Kidney (tissue), 14 donors: ENCODE data around the gene STXBP6. TPM values are rescaled to one million over a fixed set of nuclear protein-coding genes. Genes with fewer than 3 reads are reported as not detected.

Experiments used
- DNase-seq, 5 donors: peaks; one replicate each; pipeline ENCODE4 v3.0.0-alpha.2; 2013 to 2020
- FAIRE-seq: peaks from 2 replicates; lab custom pipeline; 2012; peaks lifted over from hg19 to GRCh38; lab: Jason Lieb, UNC
- H3K27ac ChIP-seq, 2 donors: one replicate each; pipeline ENCODE4 v1.7.0; 2013; ENCODE audit warnings: low read depth in 2 of 2, low read length in 2 of 2, inconsistent platforms in 1 of 2
- H3K27me3 ChIP-seq: one replicate; pipeline ENCODE4 v1.7.1; 2013; ENCODE audit warnings: low read length, inconsistent platforms; ENCODE audit not compliant: control insufficient read depth, insufficient read depth
- H3K36me3 ChIP-seq, 3 donors: one replicate each; pipeline versions ENCODE4 v1.7.0 to v1.7.1; 2013; ENCODE audit warnings: low read length in 3 of 3, control low read depth in 1 of 3, inconsistent platforms in 1 of 3; ENCODE audit not compliant: insufficient read depth in 3 of 3, control insufficient read depth in 2 of 3
- H3K4me1 ChIP-seq, 3 donors: one replicate each; pipeline versions ENCODE4 v1.7.0 to v1.7.1; 2013; ENCODE audit warnings: low read length in 3 of 3, inconsistent platforms in 1 of 3, low read depth in 1 of 3; ENCODE audit not compliant: control insufficient read depth in 2 of 3, insufficient read depth in 2 of 3
- H3K4me3 ChIP-seq, 3 donors: one replicate each; pipeline versions ENCODE4 v1.7.0 to v1.8.1; 2013; ENCODE audit warnings: low read length in 3 of 3, control low read depth in 1 of 3, inconsistent platforms in 1 of 3
- H3K9ac ChIP-seq, 3 donors: one replicate each; pipeline versions ENCODE4 v1.7.0 to v1.7.1; 2013; ENCODE audit warnings: low read length in 3 of 3, control low read depth in 1 of 3, inconsistent platforms in 1 of 3
- H3K9me3 ChIP-seq, 3 donors: one replicate each; pipeline versions ENCODE4 v1.7.0 to v1.7.1; 2013; ENCODE audit warnings: low read length in 3 of 3, control low read depth in 1 of 3, inconsistent platforms in 1 of 3; ENCODE audit not compliant: control insufficient read depth in 2 of 3, insufficient read depth in 1 of 3
- CTCF ChIP-seq: IDR thresholded peaks from 3 replicates; pipeline ENCODE4 v1.5.1; 2012; ENCODE audit warnings: mild to moderate bottlenecking, moderate library complexity, borderline replicate concordance; ENCODE audit not compliant: insufficient read depth; ENCODE audit errors: extremely low read depth
- intact Hi-C: fragments of 100-400 bp; cut with DNase I; formaldehyde crosslinking; loops from one replicate; pipeline ENCODE4 v1.11.1; 2022
- polyA plus RNA-seq: library from polyadenylated mRNA; stranded (reverse); fragments of 350-450 nt; fragmentation: Illumina TruSeq; extraction: RNeasy Lipid Tissue Mini Kit (QIAGEN cat#74804); gene quantifications from one replicate; pipeline ENCODE4 v1.2.3, GENCODE V29; 2014; ENCODE audit warnings: low read depth, low replicate concordance; ENCODE audit not compliant: insufficient read depth
- total RNA-seq: library from RNA; stranded (reverse); fragmentation: NEBNext Ultra II Directional; extraction: Animal tissue kit (Norgen Biotek cat#: 25700); gene quantifications from one replicate; pipeline ENCODE4 v1.2.1, GENCODE V29; 2021
- donor health status: control.
- donor health status: control.
- donor health status: control.
- donor health status: control.
- donor health status: control.
- donor health status: DM: yes; HTN: yes; CAD: no.
- donor health status: Normal renal cell carcinoma (clear cell type).

Gene STXBP6
- total and polyA plus RNA-seq, 2 donors from 2014 or later = 2.8 to 3.9 TPM

GRCh38 chr14:24924544-24924943, 125.4 kb downstream of the STXBP6 start:
- intact Hi-C loops = no loop called here
- no peak for FAIRE-seq

DNA sequence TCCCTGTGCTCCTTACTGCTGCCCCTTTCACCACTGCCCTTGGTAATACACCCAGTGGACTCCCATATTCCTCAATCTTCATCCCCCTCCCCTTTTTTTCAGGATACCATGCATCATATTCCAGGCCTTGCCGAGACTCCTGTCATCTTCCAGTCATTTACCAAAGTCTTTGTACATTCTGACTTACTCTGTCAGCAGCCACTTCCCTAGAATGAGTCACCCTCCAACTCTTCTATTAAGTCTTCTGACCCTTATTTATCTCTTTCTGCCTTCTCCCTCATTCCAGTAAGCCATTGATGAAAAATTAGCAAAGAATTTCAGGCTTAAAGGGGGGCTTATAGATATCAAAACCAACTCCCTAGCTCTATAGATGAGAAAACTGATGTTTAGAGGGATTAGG, 128.0 kb downstream of the STXBP6 start:
- H3K4me3 ChIP-seq = no peak overlapping the region
- no peak for DNase-seq
- no peak overlapping the region for H3K27ac ChIP-seq
- no peaks in the 10 kb centered on the region for H3K9me3 ChIP-seq
- TF ChIP-seq CTCF = no peak
- no peak overlapping the region for H3K9ac ChIP-seq
- no peaks in the 10 kb centered on the region for H3K36me3 ChIP-seq
- no peaks in the 10 kb centered on the region for H3K4me1 ChIP-seq
- intact Hi-C loops = no loop called here
- no peak for FAIRE-seq
- no peaks in the 10 kb centered on the region for H3K27me3 ChIP-seq

More at GRCh38 chr14:24924544-24924943, 125.4 kb downstream of the STXBP6 start:
- DNase-seq = no peak
- Histone ChIP-seq H3K9ac (no peak overlapping the region), H3K4me3 (no peak overlapping the region), H3K4me1 (no peaks in the 10 kb centered on the region), H3K27me3 (no peaks in the 10 kb centered on the region), H3K36me3 (no peaks in the 10 kb centered on the region), H3K27ac (no peak overlapping the region), H3K9me3 (no peaks in the 10 kb centered on the region)
- TF ChIP-seq CTCF = no peak

DNA sequence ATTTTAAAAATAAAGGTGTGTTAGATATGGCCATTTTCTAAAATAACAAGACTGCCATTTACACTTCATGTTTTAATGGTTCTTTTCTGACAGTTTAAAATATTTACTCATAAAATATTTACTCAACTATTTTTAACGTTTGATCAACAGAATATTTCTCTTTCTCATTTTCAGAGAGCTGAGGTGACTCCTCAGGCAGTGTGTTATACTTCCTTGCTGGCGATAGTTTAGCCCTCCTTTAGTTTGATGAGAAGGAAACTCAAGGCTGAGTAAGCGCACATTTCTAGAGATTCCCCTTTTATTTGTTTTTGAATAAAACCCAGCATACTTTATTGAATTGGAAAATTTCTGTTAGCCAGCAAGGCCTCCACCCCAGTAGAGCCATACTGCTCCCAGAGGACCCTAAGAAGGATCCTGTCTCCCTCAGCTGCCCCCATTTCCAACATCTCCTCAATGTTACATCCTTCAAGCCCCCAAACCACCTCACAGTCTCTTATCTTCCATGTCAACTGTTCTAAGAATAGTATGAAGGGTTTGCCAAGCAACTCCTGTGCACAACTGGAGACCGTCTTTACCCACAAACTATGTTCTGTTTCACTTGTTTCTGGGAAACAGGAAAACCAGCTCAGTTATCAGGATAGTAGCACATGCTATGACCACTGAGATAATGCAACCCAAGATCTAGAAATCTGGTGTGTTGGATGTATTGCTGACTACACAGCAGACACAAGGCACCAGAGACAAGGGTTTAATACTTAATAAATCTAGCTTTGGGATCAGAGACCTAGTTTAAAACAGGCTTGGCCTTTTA, 129.5 kb downstream of the STXBP6 start:
- H3K4me3 ChIP-seq = no peak overlapping the region
- no peak overlapping the region for H3K27ac ChIP-seq
- no peak overlapping the region for H3K9ac ChIP-seq
- no peak for TF ChIP-seq CTCF
- H3K36me3 ChIP-seq = no peaks in the 10 kb centered on the region
- no peaks in the 10 kb centered on the region for H3K9me3 ChIP-seq
- no peaks in the 10 kb centered on the region for H3K4me1 ChIP-seq
- FAIRE-seq = no peak
- intact Hi-C loops = no loop called here
- no peak for DNase-seq
- H3K27me3 ChIP-seq = no peaks in the 10 kb centered on the region
